Right lobe of liver (tissue), 4 donors: ENCODE measurements around the gene EED.

ENCODE experiments used
- CTCF ChIP-seq, 4 donors: fragments of 200-600 bp in 3 of 4; fragments of 450-650 bp in 1 of 4; IDR thresholded peaks; one replicate each; pipeline versions ENCODE4 v1.5.1 to v1.8.0; 2016 to 2022; ENCODE audit warnings: antibody characterized with exemption in 4 of 4, mild to moderate bottlenecking in 2 of 4
- POLR2A ChIP-seq: fragments of 450-650 bp; IDR thresholded peaks from one replicate; pipeline ENCODE4 v1.6.1; 2017; ENCODE audit warnings: antibody characterized with exemption, mild to moderate bottlenecking
- donor health status: DM: no; HTN: no; CAD: no.
- donor health status: DM: no; HTN: no; CAD: no.
- donor health status: DM: no; HTN: yes; CAD: no.

GRCh38 chr11:86207413-86207812, 37.1 kb upstream of the EED start:
- no peak for TF ChIP-seq CTCF (IDR thresholded peaks at IDR 0.05)
- no peak for TF ChIP-seq POLR2A
